Caco-2 (cell line): Measurements from ENCODE around the gene DOCK3. TPM values are rescaled to one million over a fixed set of nuclear protein-coding genes. Genes with fewer than 3 reads are reported as not detected.

ENCODE experiments used
- BruUV-seq: library from RNA; stranded (reverse); fragments of 400-500 nt; replicated peaks from 2 replicates; lab custom pipeline; 2021; lab: Mats Ljungman, UMichigan
- CTCF ChIA-PET: fragments of 300-600 bp; sonication (Branson Sonifier 250); formaldehyde crosslinking; loops from one replicate; lab custom pipeline; 2022; ENCODE audit warnings: antibody characterized with exemption; lab: Charles Lee
- POLR2A ChIA-PET: fragments of 300-600 bp; sonication (Branson Sonifier 250); formaldehyde crosslinking; loops from one replicate; lab custom pipeline; 2022; ENCODE audit warnings: antibody characterized with exemption; lab: Charles Lee
- DNase-seq, 2 experiments: peaks; one replicate each; pipeline versions ENCODE4 v3.0.0 to v3.0.0-alpha.2; 2020 to 2022
- H3K27me3 ChIP-seq: replicated peaks from 2 replicates; pipeline ENCODE4 v1.6.0; 2011; ENCODE audit warnings: low read length; ENCODE audit not compliant: control insufficient read depth, insufficient read depth
- H3K36me3 ChIP-seq: 2 replicates; pipeline ENCODE4 v1.5.1; 2011; ENCODE audit warnings: low read length; ENCODE audit not compliant: control insufficient read depth, insufficient read depth
- H3K4me1 ChIP-seq: fragments of 250-450 bp; sonication (Bioruptor Pico); 2 replicates; pipeline ENCODE4 v1.5.1; 2020; ENCODE audit warnings: mild to moderate bottlenecking
- H3K4me3 ChIP-seq: 2 replicates; pipeline ENCODE4 v1.5.1; 2011; ENCODE audit warnings: low read depth, mild to moderate bottlenecking, control low read depth, low read length
- H3K9me3 ChIP-seq: fragments of 250-450 bp; sonication (Bioruptor Pico); 2 replicates; pipeline ENCODE4 v1.5.1; 2020; ENCODE audit warnings: mild to moderate bottlenecking, moderate library complexity
- H3K27ac Mint-ChIP-seq: one replicate; pipeline ENCODE4 v1.8.0; 2022; ENCODE audit warnings: mixed read lengths; ENCODE audit not compliant: unreplicated experiment
- H3K27me3 Mint-ChIP-seq: one replicate; pipeline ENCODE4 v1.8.0; 2022; ENCODE audit warnings: mixed read lengths; ENCODE audit not compliant: insufficient read depth, unreplicated experiment
- H3K36me3 Mint-ChIP-seq: one replicate; pipeline ENCODE4 v1.8.0; 2022; ENCODE audit warnings: mild to moderate bottlenecking, mixed read lengths; ENCODE audit not compliant: insufficient read depth, unreplicated experiment
- H3K4me1 Mint-ChIP-seq: one replicate; pipeline ENCODE4 v1.8.0; 2022; ENCODE audit warnings: low read depth, mixed read lengths; ENCODE audit not compliant: unreplicated experiment
- H3K4me3 Mint-ChIP-seq: one replicate; pipeline ENCODE4 v1.8.0; 2022; ENCODE audit warnings: mild to moderate bottlenecking, moderate library complexity, mixed read lengths; ENCODE audit not compliant: unreplicated experiment
- H3K9me3 Mint-ChIP-seq: one replicate; pipeline ENCODE4 v1.8.0; 2022; ENCODE audit warnings: mixed read lengths; ENCODE audit not compliant: unreplicated experiment
- intact Hi-C: fragments of 100-400 bp; cut with micrococcal nuclease; formaldehyde crosslinking; loops from one replicate; pipeline ENCODE4 v1.10.0; 2022; ENCODE audit not compliant: unreplicated experiment
- total RNA-seq: library from RNA; stranded (reverse); gene quantifications from 2 replicates; pipeline ENCODE4 v1.2.3, GENCODE V29; 2022
- TF ChIP-seq, protein P1 (sequence below), 2 experiments: fragments of 200-600 bp in 1 of 2; IDR thresholded peaks; 1 replicate in 1 of 2; 2 replicates in 1 of 2; pipeline versions ENCODE4 v1.5.1 to v1.8.0; 2011 to 2022; ENCODE audit warnings: antibody characterized with exemption in 1 of 2, control low read depth in 1 of 2, inconsistent platforms in 1 of 2, low read depth in 1 of 2, low read length in 1 of 2, mild to moderate bottlenecking in 1 of 2, moderate library complexity in 1 of 2; ENCODE audit not compliant: insufficient read depth in 1 of 2, severe bottlenecking in 1 of 2, unreplicated experiment in 1 of 2

DOCK3 gene
- total RNA-seq, 1 experiment from 2014 or later = 0.05 TPM

DNA sequence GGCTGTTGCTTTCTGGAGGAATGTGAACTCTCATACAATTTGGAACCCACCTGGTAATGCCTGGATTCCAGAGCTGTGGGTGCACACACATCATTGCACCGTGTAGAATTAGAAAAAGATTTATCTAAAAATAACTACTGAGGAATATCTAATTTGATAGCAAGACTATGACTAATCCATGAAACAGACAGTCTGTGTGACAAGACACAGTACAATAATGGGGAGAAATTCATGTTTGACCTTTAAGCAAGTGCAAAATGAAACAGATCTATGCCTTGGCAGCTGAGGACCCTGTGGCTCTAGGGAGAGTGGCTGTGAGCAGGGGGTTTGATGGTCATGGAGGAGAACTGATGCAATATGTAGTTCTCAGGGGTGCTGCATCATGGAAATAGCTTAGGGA, 7.9 kb upstream of the DOCK3 start:
- CTCF ChIA-PET = no interaction called here
- Histone ChIP-seq H3K36me3 (no peaks in the 10 kb centered on the region), H3K4me1 (no peaks in the 10 kb centered on the region), H3K9me3 (no peaks in the 10 kb centered on the region), H3K4me3 (no peak overlapping the region), H3K27me3 (peaks cover 3% of the 10 kb centered on the region; the same call in 1 of the 2 replicates)
- TF ChIP-seq, protein P1, sequence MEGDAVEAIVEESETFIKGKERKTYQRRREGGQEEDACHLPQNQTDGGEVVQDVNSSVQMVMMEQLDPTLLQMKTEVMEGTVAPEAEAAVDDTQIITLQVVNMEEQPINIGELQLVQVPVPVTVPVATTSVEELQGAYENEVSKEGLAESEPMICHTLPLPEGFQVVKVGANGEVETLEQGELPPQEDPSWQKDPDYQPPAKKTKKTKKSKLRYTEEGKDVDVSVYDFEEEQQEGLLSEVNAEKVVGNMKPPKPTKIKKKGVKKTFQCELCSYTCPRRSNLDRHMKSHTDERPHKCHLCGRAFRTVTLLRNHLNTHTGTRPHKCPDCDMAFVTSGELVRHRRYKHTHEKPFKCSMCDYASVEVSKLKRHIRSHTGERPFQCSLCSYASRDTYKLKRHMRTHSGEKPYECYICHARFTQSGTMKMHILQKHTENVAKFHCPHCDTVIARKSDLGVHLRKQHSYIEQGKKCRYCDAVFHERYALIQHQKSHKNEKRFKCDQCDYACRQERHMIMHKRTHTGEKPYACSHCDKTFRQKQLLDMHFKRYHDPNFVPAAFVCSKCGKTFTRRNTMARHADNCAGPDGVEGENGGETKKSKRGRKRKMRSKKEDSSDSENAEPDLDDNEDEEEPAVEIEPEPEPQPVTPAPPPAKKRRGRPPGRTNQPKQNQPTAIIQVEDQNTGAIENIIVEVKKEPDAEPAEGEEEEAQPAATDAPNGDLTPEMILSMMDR (IDR thresholded peaks at IDR 0.05; ENCODE audit: insufficient read depth in 1 of 2, low read depth in 1 of 2, low read length in 1 of 2, severe bottlenecking in 1 of 2, unreplicated experiment in 1 of 2) = no peak
- DNase-seq = no peak
- no peak overlapping the region for H3K27ac Mint-ChIP-seq
- H3K9me3 Mint-ChIP-seq = no peaks in the 10 kb centered on the region
- BruUV-seq = no TSS peak
- POLR2A ChIA-PET = interaction anchor here (0.6 kb wide), 1 partner anchor 1231 kb away, joined by 3 read pairs; no protein-coding TSS in a partner anchor
- intact Hi-C loops = no loop called here
- peaks cover 26% of the 10 kb centered on the region for H3K27me3 Mint-ChIP-seq
- H3K4me1 Mint-ChIP-seq = no peaks in the 10 kb centered on the region
- no peak overlapping the region for H3K4me3 Mint-ChIP-seq
- H3K36me3 Mint-ChIP-seq = no peaks in the 10 kb centered on the region

DNA sequence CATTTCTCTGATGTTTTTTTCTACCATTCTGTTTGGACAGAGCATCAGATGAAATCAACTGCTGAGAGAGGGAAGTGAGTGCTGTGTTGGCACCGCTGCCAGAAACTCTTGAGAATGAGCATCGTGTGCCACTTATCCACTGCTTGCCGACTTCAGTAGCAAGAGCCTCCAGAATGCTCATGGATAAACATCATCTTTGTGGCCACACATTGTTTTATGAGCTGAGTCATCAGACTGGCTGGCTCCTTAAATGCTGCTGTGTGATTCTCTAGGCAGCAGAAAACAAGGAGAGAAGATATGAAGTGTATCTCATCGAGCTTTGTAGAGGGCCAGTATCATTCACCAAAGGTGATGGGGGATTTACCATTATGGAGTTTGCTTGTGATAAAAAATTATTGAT, 3.4 kb upstream of the DOCK3 start:
- Mint-ChIP-seq H3K9me3 (no peaks in the 10 kb centered on the region), H3K36me3 (no peaks in the 10 kb centered on the region), H3K4me3 (no peak overlapping the region), H3K27ac (no peak overlapping the region), H3K4me1 (peaks cover 6% of the 10 kb centered on the region), H3K27me3 (peaks cover 38% of the 10 kb centered on the region)
- no peak for DNase-seq
- no TSS peak for BruUV-seq
- Histone ChIP-seq H3K4me3 (no peak overlapping the region), H3K4me1 (no peaks in the 10 kb centered on the region), H3K9me3 (no peaks in the 10 kb centered on the region), H3K27me3 (peaks cover 10% of the 10 kb centered on the region), H3K36me3 (no peaks in the 10 kb centered on the region)
- ChIA-PET CTCF (interaction anchor here (0.5 kb wide), 1 partner anchor 111 kb away, joined by 3 read pairs; no protein-coding TSS in a partner anchor), POLR2A (no interaction called here)
- intact Hi-C loops = no loop called here
- TF ChIP-seq, protein P1 (IDR thresholded peaks at IDR 0.05; ENCODE audit: insufficient read depth in 1 of 2, low read depth in 1 of 2, low read length in 1 of 2, severe bottlenecking in 1 of 2, unreplicated experiment in 1 of 2) = no peak

DNA sequence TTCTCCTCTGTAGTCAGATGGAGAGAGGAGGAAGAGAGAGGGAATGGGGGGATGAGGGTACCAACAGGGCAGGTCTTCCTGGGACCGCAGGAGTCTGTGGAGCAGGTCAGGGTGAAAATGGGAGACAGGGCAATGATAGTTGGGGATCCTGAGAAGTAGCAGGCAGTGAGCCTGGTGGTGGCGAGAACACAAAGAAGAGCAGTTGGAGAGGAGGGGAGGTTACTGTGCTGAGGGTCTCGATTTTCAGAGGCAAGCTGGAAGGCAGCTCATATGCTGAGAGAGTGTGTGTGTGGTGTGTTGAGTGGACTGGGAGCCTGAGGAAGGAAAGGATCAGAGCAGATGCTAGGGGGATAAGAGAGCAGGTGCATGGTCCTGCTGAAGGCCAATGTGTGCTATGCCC, 2.1 kb upstream of the DOCK3 start:
- peaks cover 6% of the 10 kb centered on the region for H3K4me1 Mint-ChIP-seq
- POLR2A ChIA-PET = no interaction called here
- BruUV-seq = no TSS peak
- no peaks in the 10 kb centered on the region for H3K9me3 Mint-ChIP-seq
- Histone ChIP-seq H3K4me3 (no peak overlapping the region), H3K36me3 (no peaks in the 10 kb centered on the region), H3K27me3 (peaks cover 12% of the 10 kb centered on the region), H3K4me1 (no peaks in the 10 kb centered on the region), H3K9me3 (no peaks in the 10 kb centered on the region)
- H3K4me3 Mint-ChIP-seq = no peak overlapping the region
- no peak overlapping the region for H3K27ac Mint-ChIP-seq
- no peak for DNase-seq
- intact Hi-C loops = no loop called here
- CTCF ChIA-PET = no interaction called here
- TF ChIP-seq, protein P1 (IDR thresholded peaks at IDR 0.05; ENCODE audit: insufficient read depth in 1 of 2, low read depth in 1 of 2, low read length in 1 of 2, severe bottlenecking in 1 of 2, unreplicated experiment in 1 of 2) = no peak
- H3K36me3 Mint-ChIP-seq = no peaks in the 10 kb centered on the region
- H3K27me3 Mint-ChIP-seq = peaks cover 33% of the 10 kb centered on the region
